ENCODE results near the gene MTX1.
A peak's percentile ranks its signal among the peaks of the same experiment; 100 is the strongest.
"Not testable (repeated sequence)": the region's sequence is repeated elsewhere in the genome, so short reads cannot be mapped to it uniquely, and the experiment has no call there.

MTX1 gene

DNA sequence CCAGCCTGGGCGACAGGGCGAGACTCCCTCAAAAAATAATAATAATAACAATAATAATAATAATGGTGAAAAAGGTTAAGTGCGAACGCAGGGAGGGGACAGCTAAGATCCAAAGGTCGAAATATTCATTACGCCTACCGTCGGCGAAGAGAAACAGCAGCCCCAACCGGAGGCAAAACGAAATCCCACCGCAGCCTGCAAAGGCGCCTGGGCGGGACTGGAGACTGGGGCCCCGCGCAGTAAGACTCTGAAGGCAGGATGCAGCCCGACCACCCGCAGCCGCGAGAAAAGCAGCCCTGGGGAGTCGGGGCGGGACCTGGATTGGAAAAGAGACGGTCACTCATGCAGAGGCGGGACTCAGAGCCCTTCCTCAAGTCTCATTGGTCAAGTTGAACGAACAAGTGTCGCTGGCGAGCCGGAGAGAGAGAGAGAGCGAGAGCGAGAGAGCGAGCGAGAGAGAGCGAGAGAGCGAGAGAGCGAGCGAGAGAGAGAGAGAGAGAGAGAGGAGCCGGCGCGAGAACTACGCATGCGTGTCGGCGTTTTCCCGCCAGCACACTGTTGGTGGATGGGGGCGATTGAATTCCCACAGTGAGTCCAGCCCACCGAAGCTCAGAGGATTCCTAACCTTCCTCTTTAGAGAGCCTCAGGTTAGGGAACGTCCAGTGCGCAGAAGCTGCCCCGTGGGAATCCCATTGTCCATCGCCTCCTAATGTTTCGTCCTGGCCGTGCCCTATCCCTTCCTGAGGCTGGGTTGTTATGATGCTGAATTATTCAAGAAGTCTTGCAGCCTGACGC is 36.1 kb downstream of the MTX1 start:
- H3K27me3 Mint-ChIP-seq = peaks cover 3% of the 10 kb centered on the region
- peak overlapping the region; percentile 81 for H3K4me3 Mint-ChIP-seq
- H3K27ac Mint-ChIP-seq = peak overlapping the region; percentile 98
- ATAC-seq = peak; percentile 96
- DNase-seq = peak; percentile 96
- H3K36me3 Mint-ChIP-seq (ENCODE audit: low read depth) = peaks cover 7% of the 10 kb centered on the region
- H3K4me1 Mint-ChIP-seq = peaks cover 48% of the 10 kb centered on the region
- peaks cover 4% of the 10 kb centered on the region for H3K9me3 Mint-ChIP-seq

DNA sequence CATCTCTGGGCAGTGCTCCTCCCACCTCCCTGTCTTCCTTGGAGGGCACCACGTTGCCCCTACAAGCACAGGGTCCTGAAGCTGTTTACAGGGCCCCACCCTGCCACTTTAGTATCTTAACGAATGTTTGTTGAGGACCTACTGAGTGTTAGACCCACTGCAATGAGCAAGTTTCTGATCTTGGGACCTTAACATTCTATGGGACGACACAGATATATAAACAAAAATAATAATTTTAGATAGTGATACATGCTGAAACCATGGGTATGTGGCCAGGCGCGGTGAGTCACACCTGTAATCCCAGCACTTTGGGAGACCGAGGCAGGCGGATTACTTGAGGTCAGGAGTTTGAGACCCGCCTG is 36.6 kb downstream of the MTX1 start:
- DNase-seq = no peak
- peaks cover 4% of the 10 kb centered on the region for H3K9me3 Mint-ChIP-seq
- H3K27me3 Mint-ChIP-seq = peaks cover 3% of the 10 kb centered on the region
- H3K4me1 Mint-ChIP-seq = peaks cover 51% of the 10 kb centered on the region
- peaks cover 7% of the 10 kb centered on the region for H3K36me3 Mint-ChIP-seq (ENCODE audit: low read depth)
- no peak for ATAC-seq
- H3K27ac Mint-ChIP-seq = peak overlapping the region; percentile 98
- peak overlapping the region; percentile 81 for H3K4me3 Mint-ChIP-seq

DNA sequence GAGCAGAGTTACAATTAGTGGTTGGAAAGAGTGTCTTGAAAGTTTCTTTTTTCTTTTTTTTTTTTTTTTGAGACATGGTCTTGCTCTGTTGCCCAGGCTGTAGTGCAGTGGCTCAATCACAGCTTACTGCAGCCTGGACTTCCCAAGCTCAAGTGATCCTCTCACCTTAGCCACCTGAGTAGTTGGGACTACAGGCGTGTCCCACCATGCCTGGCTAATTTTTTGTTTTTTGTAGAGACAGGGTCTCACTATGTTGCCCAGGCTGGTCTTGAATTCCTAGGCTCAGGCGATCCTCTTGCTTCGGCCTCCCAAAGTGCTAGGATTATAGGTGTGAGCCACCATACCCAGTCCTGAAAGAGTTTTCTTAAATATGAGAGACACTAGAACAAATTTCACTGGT is 38.3 kb downstream of the MTX1 start:
- not testable (repeated sequence) for H3K36me3 Mint-ChIP-seq (ENCODE audit: low read depth); H3K9me3 Mint-ChIP-seq; H3K27me3 Mint-ChIP-seq; ATAC-seq; DNase-seq; H3K4me3 Mint-ChIP-seq; H3K27ac Mint-ChIP-seq
- H3K4me1 Mint-ChIP-seq = peaks cover 40% of the 10 kb centered on the region

DNA sequence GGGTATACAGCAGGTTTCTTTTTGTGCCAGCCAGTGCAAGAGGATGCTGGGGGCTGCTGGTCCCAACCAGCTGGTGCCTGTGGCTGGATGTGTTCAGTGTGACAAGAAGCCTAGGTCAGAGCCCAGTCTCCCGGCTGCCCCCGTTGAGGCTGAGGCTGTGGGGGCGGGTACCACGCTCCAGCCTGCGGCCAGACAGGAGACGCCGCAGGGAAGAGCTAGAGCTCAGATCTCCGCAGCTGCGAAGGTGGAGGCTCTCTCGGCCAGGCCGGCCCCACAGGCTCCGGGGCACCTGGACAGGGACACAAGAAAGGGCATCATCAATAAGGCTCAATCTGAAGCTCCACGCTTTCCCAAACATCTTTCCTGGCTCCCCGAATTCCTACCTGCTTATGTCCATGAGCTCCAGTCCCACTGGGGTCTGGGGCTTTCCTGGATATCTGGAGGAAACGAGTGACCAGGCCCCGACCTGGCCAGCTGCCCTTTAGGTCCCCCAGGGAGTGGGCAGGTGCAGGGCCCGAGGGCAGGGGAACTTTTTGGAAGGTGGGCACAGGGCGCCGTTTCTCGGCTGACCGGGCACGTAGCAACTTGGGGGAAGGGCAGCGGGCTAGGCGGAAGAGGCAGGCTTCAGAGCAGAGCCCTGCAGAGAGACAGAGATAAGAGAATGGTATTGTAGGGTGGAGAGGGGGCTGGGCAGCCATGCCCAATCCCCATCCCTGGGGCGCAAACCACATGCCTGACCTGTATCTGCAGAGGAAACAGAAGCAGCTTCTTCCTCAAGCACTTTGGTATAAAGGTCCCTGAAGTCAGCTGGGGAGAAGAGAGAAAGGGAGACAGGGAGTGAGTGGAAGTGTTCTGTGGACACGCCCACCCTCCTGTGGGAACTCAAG is 39.4 kb downstream of the MTX1 start:
- peaks cover 5% of the 10 kb centered on the region for H3K36me3 Mint-ChIP-seq (ENCODE audit: low read depth)
- no peak overlapping the region for H3K27ac Mint-ChIP-seq
- H3K27me3 Mint-ChIP-seq = peaks cover 3% of the 10 kb centered on the region
- DNase-seq (no peak), ATAC-seq (no peak)
- no peak overlapping the region for H3K4me3 Mint-ChIP-seq
- peaks cover 4% of the 10 kb centered on the region for H3K9me3 Mint-ChIP-seq
- peaks cover 29% of the 10 kb centered on the region for H3K4me1 Mint-ChIP-seq

DNA sequence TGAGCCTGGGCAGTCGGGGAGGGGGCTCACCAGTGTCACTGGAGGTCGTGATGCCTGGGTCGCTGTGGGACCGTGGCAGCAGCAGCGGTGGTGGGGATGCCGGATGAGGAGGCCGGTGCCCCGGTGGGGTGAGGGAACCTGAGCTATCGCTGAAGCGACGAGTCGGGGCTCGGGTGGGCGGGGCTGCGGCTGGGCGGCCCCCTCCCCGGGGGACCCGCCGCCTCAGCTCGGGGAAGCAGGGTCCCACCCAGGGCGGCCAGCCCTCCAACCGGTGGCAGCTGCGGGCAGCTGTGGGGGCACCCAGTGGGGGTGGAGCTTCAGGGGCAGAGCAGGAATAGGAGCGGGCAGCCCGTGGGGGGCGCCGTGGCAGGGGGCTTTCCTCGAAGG is 41.7 kb downstream of the MTX1 start:
- Mint-ChIP-seq H3K9me3 (no peaks in the 10 kb centered on the region), H3K36me3 (ENCODE audit: low read depth) (peaks cover 4% of the 10 kb centered on the region), H3K27me3 (no peaks in the 10 kb centered on the region), H3K4me3 (peak overlapping the region; percentile 63), H3K4me1 (peaks cover 23% of the 10 kb centered on the region), H3K27ac (peak overlapping the region; percentile 52)
- DNase-seq (no peak), ATAC-seq (peak; percentile 2)

DNA sequence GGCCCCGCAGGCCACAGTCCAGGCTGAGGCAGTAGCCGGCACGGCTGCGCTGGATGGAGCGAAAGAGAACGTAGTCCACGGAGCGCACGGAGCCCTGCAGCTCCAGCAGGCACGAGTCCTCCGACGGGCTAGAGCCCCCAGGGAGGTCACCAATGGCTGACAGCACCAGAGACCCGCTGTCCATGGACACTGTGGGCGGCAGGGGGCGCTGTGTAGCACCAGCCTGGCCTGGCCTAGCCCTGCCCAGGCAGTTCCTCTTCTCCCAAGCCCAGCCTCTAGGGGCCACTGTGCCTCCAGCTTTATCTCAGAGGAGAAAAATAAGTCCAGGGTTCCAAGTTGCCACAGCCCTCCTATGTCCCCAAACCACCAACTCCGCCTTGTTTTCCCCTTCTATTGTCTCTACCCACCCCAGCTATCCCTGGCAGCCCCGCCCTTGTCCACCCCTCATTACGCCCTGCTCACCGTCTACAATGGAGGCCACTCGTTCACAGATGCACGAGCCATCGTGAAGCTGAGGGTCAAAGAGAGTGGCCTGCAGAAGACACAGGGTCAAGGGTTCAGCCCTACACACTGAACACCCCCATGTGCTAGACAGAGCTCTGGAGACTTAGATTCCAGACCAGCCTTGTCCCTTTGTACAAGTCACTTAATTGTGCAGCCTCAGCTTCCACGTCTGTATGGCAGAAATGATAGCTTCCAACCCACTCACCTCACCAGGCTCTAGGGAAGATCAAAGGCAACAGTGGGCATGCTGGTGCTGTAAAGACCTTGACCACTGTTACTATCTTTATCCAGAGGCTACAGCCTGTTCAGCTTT is 42.3 kb downstream of the MTX1 start:
- Mint-ChIP-seq H3K27me3 (no peaks in the 10 kb centered on the region), H3K27ac (no peak overlapping the region), H3K4me3 (peak overlapping the region; percentile 52), H3K36me3 (ENCODE audit: low read depth) (peaks cover 4% of the 10 kb centered on the region), H3K4me1 (peaks cover 24% of the 10 kb centered on the region), H3K9me3 (no peaks in the 10 kb centered on the region)
- ATAC-seq (peak; percentile 97), DNase-seq (peak; percentile 98)

DNA sequence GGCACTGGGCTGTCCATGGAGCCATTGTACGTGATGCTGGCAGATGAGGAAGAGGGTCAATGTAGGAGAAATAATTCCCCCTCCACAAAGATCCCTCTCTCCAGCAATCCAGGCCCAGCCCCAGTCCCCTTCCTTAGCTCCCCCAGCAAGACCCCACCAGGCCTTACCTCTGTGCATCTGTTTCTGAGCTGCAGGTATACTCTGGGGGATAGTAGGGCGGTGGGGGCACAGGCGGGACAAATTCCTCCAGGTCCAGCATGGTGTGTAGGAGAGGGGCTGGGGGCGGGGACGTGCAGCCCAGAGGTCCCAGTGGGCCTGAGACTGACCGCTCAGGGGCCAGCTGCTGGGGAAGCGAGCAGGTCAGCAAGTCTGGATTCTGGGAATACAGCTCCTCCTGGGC is 43.1 kb downstream of the MTX1 start:
- H3K27ac Mint-ChIP-seq = no peak overlapping the region
- no peak for DNase-seq
- ATAC-seq = no peak
- no peaks in the 10 kb centered on the region for H3K9me3 Mint-ChIP-seq
- no peak overlapping the region for H3K4me3 Mint-ChIP-seq
- no peaks in the 10 kb centered on the region for H3K27me3 Mint-ChIP-seq
- H3K36me3 Mint-ChIP-seq (ENCODE audit: low read depth) = peaks cover 4% of the 10 kb centered on the region
- peaks cover 25% of the 10 kb centered on the region for H3K4me1 Mint-ChIP-seq

DNA sequence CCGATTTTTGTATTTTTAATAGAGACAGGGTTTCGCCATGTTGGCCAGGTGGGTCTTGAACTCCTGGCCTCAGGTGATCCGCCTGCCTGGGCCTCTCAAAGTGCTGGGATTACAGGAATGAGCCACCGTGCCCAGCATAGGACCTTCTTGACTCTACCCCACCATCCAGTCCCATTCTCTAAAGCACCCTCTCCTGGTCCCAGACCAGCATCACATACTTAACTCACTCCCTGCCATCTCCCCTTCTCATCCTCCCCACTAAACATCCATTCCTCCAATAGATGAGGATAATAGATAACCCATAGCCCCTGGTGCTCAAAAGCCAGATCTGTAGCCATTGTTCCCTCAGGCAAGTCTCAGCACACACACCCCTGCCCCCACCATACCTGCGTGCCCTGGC is 44.7 kb downstream of the MTX1 start:
- DNase-seq (no peak), ATAC-seq (no peak)
- H3K9me3 Mint-ChIP-seq = no peaks in the 10 kb centered on the region
- no peaks in the 10 kb centered on the region for H3K27me3 Mint-ChIP-seq
- H3K27ac Mint-ChIP-seq = no peak overlapping the region
- H3K36me3 Mint-ChIP-seq (ENCODE audit: low read depth) = peaks cover 10% of the 10 kb centered on the region
- H3K4me3 Mint-ChIP-seq = peak overlapping the region; percentile 86
- H3K4me1 Mint-ChIP-seq = peaks cover 25% of the 10 kb centered on the region

DNA sequence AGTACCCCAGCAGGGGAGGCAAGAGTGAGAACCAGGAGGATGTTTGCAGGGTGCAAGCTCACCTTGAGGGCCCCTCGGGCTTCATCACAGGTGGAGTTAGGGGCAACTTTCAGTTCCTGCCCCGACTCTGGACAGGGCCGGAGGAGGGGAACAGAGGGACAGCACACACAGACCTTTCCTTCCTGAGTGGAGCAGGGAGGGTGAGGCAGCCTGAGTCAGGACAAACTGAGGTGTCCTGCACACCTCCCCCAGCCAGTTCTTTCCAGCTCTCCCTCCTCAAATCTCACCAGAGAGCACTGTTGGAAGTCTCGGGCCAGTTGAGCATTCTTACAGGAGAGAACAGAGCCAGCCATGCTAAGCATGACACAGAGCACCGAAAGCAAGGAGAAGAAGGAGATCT is 45.3 kb downstream of the MTX1 start:
- Mint-ChIP-seq H3K27me3 (no peaks in the 10 kb centered on the region), H3K4me3 (peak overlapping the region; percentile 86), H3K9me3 (no peaks in the 10 kb centered on the region), H3K36me3 (ENCODE audit: low read depth) (peaks cover 15% of the 10 kb centered on the region), H3K4me1 (peaks cover 25% of the 10 kb centered on the region), H3K27ac (no peak overlapping the region)
- no peak for DNase-seq
- no peak for ATAC-seq

DNA sequence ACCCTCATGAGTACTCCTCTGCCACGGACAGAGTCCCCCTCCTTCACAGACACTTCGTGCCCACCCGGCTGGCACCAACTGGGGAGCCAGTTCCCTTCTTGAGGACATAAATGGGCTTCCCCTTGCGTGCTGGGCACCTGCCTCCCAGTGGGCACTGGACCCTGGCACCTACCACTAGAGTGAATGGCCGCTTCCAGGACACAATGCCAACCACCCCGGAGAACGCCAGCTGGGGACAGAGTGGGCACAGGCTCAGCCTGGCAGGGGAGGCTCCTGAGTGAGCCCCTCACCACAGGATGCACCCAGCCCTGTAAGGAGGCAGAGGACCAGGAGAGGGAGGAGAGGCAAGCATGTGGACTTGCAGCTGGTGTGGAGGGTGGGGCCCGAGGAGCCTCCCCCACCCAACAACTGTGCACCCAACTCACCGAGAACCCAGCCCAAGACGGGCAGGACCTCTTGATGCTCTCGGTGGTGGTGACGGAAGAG is 45.8 kb downstream of the MTX1 start:
- no peaks in the 10 kb centered on the region for H3K27me3 Mint-ChIP-seq
- H3K4me1 Mint-ChIP-seq = peaks cover 25% of the 10 kb centered on the region
- H3K9me3 Mint-ChIP-seq = no peaks in the 10 kb centered on the region
- DNase-seq = no peak
- peaks cover 15% of the 10 kb centered on the region for H3K36me3 Mint-ChIP-seq (ENCODE audit: low read depth)
- ATAC-seq = no peak
- H3K27ac Mint-ChIP-seq = peak overlapping the region; percentile 73
- peak overlapping the region; percentile 86 for H3K4me3 Mint-ChIP-seq

DNA sequence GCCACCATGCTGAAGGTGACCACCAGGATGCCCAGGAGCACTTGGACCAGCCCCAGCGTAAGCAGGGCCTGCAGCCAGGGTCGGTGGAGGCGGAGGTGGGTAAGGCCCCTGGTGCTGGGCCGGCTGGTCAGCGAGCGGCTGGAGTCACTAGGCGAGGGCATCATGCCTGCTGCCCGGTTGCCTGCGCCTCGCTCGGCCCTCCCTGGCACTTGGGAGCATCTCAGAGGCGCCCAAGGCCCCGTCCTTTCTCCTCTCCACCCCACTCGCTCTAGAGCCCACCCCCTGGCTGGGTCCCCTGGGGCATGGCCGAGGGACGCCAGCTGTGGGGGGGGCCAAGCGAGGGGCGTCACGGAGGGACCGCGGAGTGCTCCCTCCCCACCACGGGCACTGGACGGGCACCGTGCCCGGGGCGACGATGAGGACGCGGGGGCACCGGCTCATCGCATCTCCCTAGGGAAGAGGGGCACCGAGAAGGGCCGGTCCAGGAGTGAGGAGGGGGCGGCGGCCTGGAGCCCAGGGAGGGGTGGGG is 46.3 kb downstream of the MTX1 start:
- Mint-ChIP-seq H3K36me3 (ENCODE audit: low read depth) (peaks cover 15% of the 10 kb centered on the region), H3K4me1 (peaks cover 25% of the 10 kb centered on the region), H3K27ac (peak overlapping the region; percentile 73), H3K27me3 (no peaks in the 10 kb centered on the region), H3K9me3 (no peaks in the 10 kb centered on the region), H3K4me3 (peak overlapping the region; percentile 86)
- ATAC-seq (no peak), DNase-seq (no peak)

DNA sequence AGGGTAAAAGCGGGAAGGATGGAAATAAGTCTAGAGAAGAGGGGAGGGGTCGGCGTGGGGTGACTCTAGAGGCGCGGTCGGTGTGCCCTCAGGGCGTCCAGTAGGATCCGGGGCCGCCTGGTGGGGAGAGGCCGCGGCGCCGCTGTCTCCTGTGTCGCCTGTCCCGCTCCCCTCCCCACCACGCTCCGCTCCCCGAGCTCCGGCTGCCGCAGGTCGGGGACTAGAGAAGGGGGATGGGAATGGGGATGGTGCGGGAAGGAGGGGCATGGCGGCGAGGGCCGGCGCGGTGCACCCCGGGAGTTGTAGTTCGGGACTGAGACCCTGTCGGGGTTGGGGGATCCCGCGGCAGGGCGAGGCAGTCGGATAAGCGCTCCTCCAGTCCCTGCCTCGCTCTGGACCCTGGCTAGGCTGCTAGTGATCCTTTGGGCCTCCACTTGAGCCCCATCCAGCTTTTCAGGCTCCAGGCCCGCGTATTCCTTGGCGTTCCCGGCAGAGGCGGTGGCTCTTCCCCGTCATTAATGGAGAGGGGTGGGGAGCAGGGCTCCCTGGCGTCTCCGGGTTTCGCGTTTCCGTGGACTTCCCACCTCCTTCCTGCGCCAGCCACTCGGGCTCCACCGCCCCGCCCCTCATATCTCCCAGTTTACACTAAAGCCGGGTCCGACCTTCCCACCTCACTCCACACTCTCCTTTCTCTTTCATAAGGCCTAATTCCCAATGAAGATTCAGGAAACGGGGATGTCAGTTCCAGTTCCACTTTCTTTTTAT is 46.9 kb downstream of the MTX1 start, which contains the start of gene ENTREP3:
ENTREP3 (minus strand) TSS at position 241 of the 765 bp plus-strand sequence. CDS start 606 bp downstream, outside the sequence.
- ATAC-seq = peak; percentile 76
- Mint-ChIP-seq H3K27me3 (no peaks in the 10 kb centered on the region), H3K4me1 (peaks cover 26% of the 10 kb centered on the region), H3K9me3 (no peaks in the 10 kb centered on the region), H3K27ac (peak within 1 kb of the TSS; percentile 73), H3K4me3 (peak within 1 kb of the TSS; percentile 86), H3K36me3 (ENCODE audit: low read depth) (peaks cover 18% of the 10 kb centered on the region)
- peak; percentile 86 for DNase-seq

DNA sequence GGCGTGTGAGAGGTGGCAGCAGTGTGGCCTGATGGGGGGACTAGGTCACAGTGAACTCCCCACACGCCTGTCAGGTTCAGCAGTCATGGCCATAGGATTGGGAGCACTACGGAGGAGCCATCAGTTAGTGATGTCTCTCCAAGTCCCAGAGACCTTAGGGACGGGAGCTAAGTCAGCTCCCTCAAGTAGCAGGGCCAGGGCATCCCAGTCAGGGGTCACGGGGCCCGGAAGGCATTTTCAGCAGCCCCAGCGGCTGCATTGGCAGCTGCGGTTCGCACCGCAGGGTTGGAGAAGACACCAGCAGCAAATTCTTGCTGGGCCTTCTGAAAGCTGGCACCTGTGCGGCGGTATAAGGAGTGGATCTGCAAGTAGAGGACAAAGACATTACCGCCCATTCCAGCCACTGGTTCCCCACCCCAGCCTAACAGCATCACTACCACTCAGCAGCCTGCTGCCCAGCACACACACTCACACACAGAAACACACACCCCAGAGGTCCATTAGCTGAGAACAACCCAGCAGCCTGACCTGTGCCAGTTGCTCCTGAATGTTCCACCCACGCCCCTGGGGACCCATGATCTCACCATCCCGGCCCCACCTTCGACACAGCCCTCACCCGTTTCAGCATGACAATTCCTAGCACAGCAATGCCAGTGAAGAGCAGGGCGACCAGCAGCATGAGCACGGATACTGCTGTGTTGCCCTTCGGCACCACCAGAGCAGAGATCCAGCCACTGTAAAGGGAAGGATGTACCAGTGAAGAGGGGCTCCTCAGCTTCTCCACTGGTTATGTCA is 47.8 kb downstream of the MTX1 start:
- Mint-ChIP-seq H3K4me3 (peak overlapping the region; percentile 86), H3K27ac (peak overlapping the region; percentile 18), H3K36me3 (ENCODE audit: low read depth) (peaks cover 24% of the 10 kb centered on the region), H3K4me1 (peaks cover 29% of the 10 kb centered on the region), H3K9me3 (no peaks in the 10 kb centered on the region), H3K27me3 (no peaks in the 10 kb centered on the region)
- ATAC-seq (no peak), DNase-seq (no peak)
